ENCODE data around the gene ENPP7.

ENPP7 gene

GRCh38 chr17:79776376-79777119 is 45.8 kb downstream of the ENPP7 start:
- in situ Hi-C loops (cut with MboI; ENCODE audit: low sequenced_read_pairs): no loop called here

GRCh38 chr17:79777120-79777893 is 46.6 kb downstream of the ENPP7 start:
- in situ Hi-C loops (cut with MboI; ENCODE audit: low sequenced_read_pairs): no loop called here

- in situ Hi-C loops (cut with MboI; ENCODE audit: low sequenced_read_pairs): no loop called here
Measured at GRCh38 chr17:79777894-79778503, 47.3 kb downstream of the ENPP7 start, which contains the start of gene CBX2. Gene CBX2, plus strand, starts transcription at chr17:79778148. Its CDS starts 88 bp downstream, at chr17:79778236.

- in situ Hi-C loops (cut with MboI; ENCODE audit: low sequenced_read_pairs): no loop called here
Measured at GRCh38 chr17:79778504-79779083, 47.9 kb downstream of the ENPP7 start.

GRCh38 chr17:79779084-79779529 is 48.4 kb downstream of the ENPP7 start:
- in situ Hi-C loops (cut with MboI; ENCODE audit: low sequenced_read_pairs): no loop called here

- in situ Hi-C loops (cut with MboI; ENCODE audit: low sequenced_read_pairs): no loop called here
Measured at GRCh38 chr17:79779661-79780365, 49.1 kb downstream of the ENPP7 start.

- in situ Hi-C loops (cut with MboI; ENCODE audit: low sequenced_read_pairs): no loop called here
Measured at GRCh38 chr17:79781012-79781650, 50.4 kb downstream of the ENPP7 start.

- in situ Hi-C loops (cut with MboI; ENCODE audit: low sequenced_read_pairs): no loop called here
Measured at GRCh38 chr17:79781736-79782575, 51.2 kb downstream of the ENPP7 start.

- in situ Hi-C loops (cut with MboI; ENCODE audit: low sequenced_read_pairs): no loop called here
Measured at GRCh38 chr17:79783891-79784290, 53.1 kb downstream of the ENPP7 start.

- in situ Hi-C loops (cut with MboI; ENCODE audit: low sequenced_read_pairs): no loop called here
Measured at GRCh38 chr17:79784353-79785016, 53.7 kb downstream of the ENPP7 start.

- in situ Hi-C loops (cut with MboI; ENCODE audit: low sequenced_read_pairs): no loop called here
Measured at GRCh38 chr17:79785017-79785899, 54.5 kb downstream of the ENPP7 start.

- in situ Hi-C loops (cut with MboI; ENCODE audit: low sequenced_read_pairs): no loop called here
Measured at GRCh38 chr17:79785900-79786810, 55.4 kb downstream of the ENPP7 start.

GRCh38 chr17:79786930-79787643 is 56.3 kb downstream of the ENPP7 start:
- in situ Hi-C loops (cut with MboI; ENCODE audit: low sequenced_read_pairs): no loop called here

- in situ Hi-C loops (cut with MboI; ENCODE audit: low sequenced_read_pairs): no loop called here
Measured at GRCh38 chr17:79788455-79788854, 57.7 kb downstream of the ENPP7 start.

- in situ Hi-C loops (cut with MboI; ENCODE audit: low sequenced_read_pairs): no loop called here
Measured at GRCh38 chr17:79788989-79789942, 58.5 kb downstream of the ENPP7 start.
